ENCODE results near the gene CDK18. TPM values are rescaled to one million over a fixed set of nuclear protein-coding genes. Genes with fewer than 3 reads are reported as not detected.

Gene CDK18
- total RNA-seq, 2 donors from 2014 or later: 0.91 to 3.0 TPM

DNA sequence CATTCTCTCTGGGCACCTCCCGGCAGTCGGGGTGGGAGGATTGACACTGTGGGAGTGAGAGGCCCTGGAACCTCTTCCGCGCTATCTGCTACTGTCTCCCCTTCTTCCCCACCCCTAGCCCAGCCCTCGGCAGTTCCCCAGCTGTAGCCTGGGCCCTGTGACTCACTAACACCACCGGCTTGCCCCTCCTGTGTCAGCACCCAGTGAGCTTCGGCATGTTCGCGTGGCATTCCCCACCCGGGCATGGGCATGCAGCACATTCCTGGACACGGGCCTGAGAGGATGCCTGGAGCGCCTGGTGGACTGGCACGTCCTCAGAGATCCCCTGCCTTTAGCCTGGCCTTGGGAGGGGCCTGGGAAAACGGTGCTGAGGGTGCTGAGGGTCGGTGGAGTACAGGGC is 1.3 kb downstream of the CDK18 start:
- Mint-ChIP-seq H3K27me3 (no peaks in the 10 kb centered on the region), H3K4me3 (peak overlapping the region; percentile 76), H3K9me3 (no peaks in the 10 kb centered on the region), H3K36me3 (ENCODE audit: low read depth) (no peaks in the 10 kb centered on the region), H3K27ac (no peak overlapping the region), H3K4me1 (no peaks in the 10 kb centered on the region)
- no peak for ATAC-seq (replicated peaks)

DNA sequence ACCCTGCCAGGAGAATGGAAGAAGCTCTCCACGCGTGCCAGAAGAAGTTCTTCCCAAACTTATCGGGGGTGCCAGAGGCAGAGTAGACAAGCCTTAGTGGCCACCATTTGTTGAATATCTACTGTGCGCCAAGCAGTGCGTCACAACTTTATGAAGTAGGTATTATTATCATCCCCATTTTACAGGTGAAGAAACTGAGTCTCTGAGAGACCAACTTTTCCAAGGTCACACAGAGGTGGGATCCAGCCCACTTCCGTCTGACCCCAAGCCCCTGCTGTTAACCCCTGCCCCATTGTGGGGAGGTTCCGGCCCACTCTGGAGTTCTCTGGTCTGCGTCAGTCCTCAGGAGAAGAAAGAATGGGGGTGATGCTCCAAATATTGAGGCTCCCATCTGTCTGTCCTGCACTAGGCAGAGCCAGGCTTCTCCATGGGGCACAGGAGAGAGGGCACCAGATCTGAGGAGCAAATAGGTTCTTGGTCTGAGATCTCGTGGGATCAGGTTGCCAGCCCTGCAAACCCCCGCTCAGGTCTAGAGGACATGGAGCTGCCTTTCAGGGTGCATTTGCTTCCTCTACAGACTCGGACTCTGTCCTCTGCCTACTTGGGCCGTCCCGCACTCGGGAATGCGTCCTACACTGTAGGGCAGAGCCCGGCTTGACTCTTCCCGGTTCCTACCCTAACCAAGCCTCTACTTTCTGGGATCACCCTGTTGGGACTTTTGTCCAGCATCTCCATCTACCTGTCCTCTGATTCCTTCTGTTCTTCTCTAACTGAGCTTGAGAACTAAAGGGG is 2.1 kb downstream of the CDK18 start:
- Mint-ChIP-seq H3K27me3 (no peaks in the 10 kb centered on the region), H3K9me3 (no peaks in the 10 kb centered on the region), H3K4me3 (no peak overlapping the region), H3K4me1 (no peaks in the 10 kb centered on the region), H3K27ac (no peak overlapping the region), H3K36me3 (ENCODE audit: low read depth) (no peaks in the 10 kb centered on the region)
- ATAC-seq (replicated peaks): no peak

DNA sequence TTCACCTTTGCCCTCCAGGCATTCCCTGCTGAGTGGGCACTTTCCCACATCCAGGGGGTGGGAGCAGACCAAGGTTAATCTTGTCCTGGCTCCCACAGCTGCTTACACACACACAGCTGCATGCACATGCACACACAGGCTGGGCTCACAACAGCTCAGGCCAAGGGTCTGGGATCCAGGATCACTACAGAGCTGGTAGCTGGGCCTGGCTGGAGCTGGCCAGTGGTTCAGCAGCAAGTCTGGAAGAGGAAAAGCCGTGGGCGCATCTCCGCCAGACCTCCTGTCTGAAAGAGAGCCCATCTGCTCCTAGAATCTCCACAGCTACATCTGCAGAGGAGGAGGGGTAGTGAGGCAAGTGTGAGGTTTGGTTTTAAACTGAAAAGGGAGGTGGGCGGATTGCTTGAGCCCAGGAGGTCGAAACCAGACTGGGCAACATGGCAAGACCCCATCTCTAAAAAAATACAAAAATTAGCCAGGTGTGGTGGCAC is 3.8 kb downstream of the CDK18 start:
- no peaks in the 10 kb centered on the region for H3K4me1 Mint-ChIP-seq
- H3K27me3 Mint-ChIP-seq: no peaks in the 10 kb centered on the region
- H3K9me3 Mint-ChIP-seq: no peaks in the 10 kb centered on the region
- ATAC-seq (replicated peaks): no peak
- no peak overlapping the region for H3K27ac Mint-ChIP-seq
- no peak overlapping the region for H3K4me3 Mint-ChIP-seq
- no peaks in the 10 kb centered on the region for H3K36me3 Mint-ChIP-seq (ENCODE audit: low read depth)

DNA sequence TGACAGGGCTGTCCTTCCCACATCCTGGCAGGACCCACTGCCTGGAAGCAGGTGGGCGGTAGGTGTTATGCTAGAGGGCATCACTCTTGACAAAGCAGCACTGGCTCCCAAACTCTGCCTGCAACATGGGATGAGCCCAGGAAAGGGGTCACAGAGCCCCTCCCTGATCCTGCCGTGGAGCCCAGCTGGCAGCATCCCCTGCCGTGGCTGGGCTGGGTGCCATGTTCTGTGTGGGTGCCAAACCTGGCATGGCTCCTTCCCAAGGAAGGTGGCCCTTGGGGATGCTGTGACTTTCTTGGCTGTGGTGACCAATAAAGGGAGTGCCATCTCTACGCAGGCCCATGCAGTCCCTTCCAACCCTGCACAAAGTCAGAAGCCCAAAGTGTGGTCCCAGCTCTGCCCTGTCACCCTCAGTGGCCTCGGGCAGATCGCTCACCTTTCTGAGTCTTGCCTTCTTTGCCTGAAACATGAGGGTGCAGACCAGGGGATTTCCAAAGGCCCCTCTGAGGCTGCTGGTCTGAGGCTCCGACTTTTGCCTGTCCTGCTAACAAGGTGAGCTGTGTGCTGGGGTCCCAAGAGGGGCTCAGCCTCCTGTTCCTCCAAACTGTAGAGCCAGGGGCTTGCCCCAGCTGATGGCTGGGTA is 6.0 kb downstream of the CDK18 start:
- Mint-ChIP-seq H3K27ac (no peak overlapping the region), H3K4me1 (no peaks in the 10 kb centered on the region), H3K36me3 (ENCODE audit: low read depth) (no peaks in the 10 kb centered on the region), H3K9me3 (no peaks in the 10 kb centered on the region), H3K4me3 (no peak overlapping the region), H3K27me3 (no peaks in the 10 kb centered on the region)
- ATAC-seq (replicated peaks): no peak

DNA sequence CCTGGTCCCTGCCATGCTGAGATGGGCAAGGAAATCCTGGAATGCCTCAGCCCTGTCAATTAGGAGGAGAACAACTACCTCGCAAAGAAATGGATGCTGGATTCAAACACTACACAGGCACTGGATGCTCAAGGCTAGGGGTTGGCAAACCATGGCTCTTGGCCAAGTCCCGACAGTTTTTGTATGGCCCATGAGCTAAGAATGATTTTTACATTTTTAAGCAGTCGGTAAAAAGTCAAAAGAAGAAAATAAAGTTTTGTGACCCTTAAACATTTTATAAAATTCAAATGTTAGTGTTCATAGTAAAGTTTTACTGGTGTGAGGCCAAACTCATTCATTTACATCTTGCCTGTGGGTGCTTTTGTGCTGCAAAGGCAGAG is 6.5 kb downstream of the CDK18 start:
- Mint-ChIP-seq H3K36me3 (ENCODE audit: low read depth) (no peaks in the 10 kb centered on the region), H3K9me3 (no peaks in the 10 kb centered on the region), H3K27ac (no peak overlapping the region), H3K4me1 (no peaks in the 10 kb centered on the region), H3K27me3 (no peaks in the 10 kb centered on the region), H3K4me3 (no peak overlapping the region)
- ATAC-seq (replicated peaks): no peak

DNA sequence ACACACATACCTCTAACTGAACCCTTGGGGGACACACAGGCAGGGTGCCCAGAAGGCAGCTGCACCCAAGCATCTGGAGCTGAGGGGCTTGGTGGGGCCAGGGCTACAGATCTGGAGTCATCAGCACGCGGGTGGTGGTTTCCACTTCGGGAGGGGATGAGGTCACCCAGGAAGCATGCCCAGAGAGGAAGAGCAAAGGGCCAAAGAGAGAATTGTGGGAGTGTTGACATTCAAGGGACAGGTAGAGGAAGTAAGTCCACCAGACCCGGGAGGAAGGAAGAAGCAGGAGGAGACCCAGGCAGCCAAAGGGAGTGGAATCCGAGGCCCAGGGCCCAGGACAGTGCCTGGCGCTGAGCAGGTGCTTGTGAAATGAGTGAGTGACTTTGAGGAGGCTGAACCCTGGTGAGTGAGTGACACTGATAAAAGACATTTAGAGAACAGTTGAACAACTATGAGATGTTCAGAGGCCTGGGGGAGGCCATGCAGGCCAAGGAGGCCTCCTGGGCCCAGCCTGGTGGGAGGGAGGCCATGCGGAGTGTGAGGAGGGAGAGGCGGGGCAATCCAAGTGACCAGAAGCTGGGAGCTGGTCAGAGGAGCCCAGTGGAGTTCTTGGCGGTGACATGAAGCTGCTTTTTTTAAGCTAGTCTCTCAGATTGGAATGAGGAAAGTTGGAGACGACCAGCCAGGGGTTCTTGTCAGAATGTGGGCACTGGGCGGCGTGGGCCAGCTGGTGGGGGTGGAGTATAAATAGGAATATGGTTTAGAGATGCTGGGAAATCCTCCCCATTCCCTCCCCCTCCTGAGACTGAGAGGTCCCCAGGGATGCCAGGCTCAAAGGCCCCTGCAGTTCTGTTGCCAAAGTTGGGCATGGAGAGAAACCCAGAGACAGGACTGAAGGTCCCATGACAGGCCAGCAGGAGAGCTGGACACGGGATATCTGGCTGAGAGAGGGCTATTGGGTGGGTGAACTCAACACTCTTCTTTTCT is 7.9 kb downstream of the CDK18 start:
- Mint-ChIP-seq H3K4me3 (no peak overlapping the region), H3K9me3 (no peaks in the 10 kb centered on the region), H3K27me3 (no peaks in the 10 kb centered on the region), H3K4me1 (no peaks in the 10 kb centered on the region), H3K36me3 (ENCODE audit: low read depth) (no peaks in the 10 kb centered on the region), H3K27ac (peak overlapping the region; percentile 65)
- ATAC-seq (replicated peaks): no peak

DNA sequence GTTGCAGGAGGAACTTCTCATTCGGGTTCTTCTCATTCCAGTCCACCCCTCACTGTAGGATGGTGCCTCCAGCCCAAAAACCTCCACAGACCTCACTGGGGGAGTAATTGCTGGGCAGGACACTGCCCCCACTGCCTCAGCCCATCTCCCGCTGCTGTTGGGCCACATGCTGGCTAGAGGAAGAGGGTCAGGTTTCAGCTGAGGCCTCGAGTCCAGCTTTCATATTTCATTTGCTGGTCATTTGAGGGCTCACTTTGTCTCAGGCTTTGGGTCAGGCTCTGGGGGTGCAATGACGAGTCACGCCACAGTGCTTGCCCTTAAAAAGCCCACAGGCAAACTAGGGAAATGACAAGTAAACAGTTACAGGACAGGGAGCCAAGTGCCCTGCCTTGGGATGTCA is 9.3 kb downstream of the CDK18 start:
- Mint-ChIP-seq H3K4me1 (no peaks in the 10 kb centered on the region), H3K27me3 (no peaks in the 10 kb centered on the region), H3K4me3 (no peak overlapping the region), H3K36me3 (ENCODE audit: low read depth) (no peaks in the 10 kb centered on the region), H3K9me3 (no peaks in the 10 kb centered on the region), H3K27ac (no peak overlapping the region)
- no peak for ATAC-seq (replicated peaks)

DNA sequence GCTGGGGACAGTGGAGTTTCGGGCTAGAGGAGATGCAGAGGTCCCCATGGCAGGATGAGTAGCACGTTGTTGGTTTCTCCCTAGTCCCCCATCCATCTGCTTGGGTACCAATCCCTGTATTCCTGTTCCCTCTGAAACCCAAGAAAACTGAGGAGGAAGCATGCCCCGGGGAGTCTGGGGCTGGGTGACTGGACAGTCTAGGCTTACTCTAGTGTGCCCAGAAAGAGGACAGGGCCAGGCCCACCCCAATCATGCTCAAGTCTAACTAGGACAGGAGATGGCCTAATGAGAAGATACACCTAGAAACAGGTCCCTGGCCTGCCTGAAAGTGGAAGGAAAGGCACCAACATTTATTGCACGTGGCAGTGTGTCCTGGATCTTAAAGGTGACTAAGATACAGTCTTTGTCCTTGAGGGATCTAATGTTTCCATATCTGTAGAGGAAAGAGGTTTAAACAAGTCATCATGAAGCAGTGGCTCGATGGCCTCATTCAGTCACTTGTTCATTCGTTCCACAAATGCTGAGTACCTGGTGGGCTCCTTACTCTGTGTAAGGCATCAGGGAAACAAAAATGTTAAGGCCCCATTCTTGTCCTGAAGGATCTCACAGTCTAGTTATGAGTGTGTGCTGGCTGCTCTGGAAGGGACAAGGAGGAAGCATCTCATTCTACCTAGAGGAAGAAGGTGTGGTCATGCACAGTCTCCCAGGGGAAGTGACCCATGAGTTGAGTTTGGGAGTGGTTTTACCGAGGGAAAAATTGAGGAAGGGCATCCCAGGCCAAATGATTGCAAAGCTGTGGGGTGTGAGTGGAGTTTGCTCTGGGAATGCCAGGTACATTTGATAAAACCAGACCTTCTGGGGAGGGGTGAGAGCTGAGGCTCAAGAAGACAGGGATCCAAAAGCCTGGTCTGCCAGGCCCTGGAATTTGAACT is 10.0 kb downstream of the CDK18 start:
- no peak for ATAC-seq (replicated peaks)
- Mint-ChIP-seq H3K4me3 (no peak overlapping the region), H3K36me3 (ENCODE audit: low read depth) (no peaks in the 10 kb centered on the region), H3K9me3 (no peaks in the 10 kb centered on the region), H3K27me3 (peaks cover 3% of the 10 kb centered on the region), H3K4me1 (no peaks in the 10 kb centered on the region), H3K27ac (peak overlapping the region; percentile 49)

DNA sequence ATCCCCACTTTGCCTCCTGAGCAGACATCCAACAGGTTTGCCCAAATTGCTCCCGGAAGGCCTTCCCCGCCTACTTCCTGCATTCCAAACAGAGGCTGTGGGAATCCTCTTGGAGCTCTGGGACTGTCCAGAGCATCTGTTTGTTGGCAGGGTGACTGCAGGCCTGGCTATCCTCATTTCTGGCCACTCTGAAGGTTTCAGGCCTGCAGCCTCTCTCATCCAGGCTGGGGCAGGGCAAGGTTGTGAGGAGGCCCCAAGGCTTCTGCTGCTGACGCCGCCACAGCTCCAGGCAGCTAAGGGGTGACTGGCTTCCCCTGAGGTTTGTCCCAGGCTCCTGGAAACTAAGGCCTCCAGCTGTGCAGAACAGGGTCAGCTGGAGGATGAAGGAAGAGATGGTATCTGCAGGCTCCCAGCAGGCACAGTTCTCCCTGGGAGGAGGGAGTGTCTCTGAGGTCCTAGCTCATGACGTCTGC is 11.3 kb downstream of the CDK18 start:
- Mint-ChIP-seq H3K27ac (no peak overlapping the region), H3K9me3 (no peaks in the 10 kb centered on the region), H3K4me1 (no peaks in the 10 kb centered on the region), H3K27me3 (peaks cover 6% of the 10 kb centered on the region), H3K36me3 (ENCODE audit: low read depth) (no peaks in the 10 kb centered on the region), H3K4me3 (no peak overlapping the region)
- ATAC-seq (replicated peaks): no peak

DNA sequence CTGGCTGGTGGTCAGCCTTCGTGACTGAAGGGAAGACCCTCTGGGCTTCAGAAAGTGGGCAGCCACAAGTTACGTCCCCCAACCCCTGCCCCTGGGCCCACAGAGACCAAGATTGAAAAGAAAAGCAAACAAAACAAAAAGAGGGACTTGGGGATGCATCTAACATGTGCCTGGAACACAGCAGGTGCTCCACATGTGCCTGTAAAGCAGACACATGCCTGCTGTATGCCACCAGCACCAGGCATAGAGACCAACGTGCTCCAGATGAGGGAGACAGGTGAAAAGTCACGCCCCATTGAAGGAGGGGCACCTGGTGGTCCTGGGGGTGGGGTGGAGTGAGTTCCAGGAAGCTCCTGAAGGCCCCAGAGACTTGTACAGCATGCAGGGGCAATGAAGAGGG is 11.9 kb downstream of the CDK18 start:
- H3K36me3 Mint-ChIP-seq (ENCODE audit: low read depth): no peaks in the 10 kb centered on the region
- no peak for ATAC-seq (replicated peaks)
- no peak overlapping the region for H3K4me3 Mint-ChIP-seq
- H3K9me3 Mint-ChIP-seq: no peaks in the 10 kb centered on the region
- no peak overlapping the region for H3K27ac Mint-ChIP-seq
- no peaks in the 10 kb centered on the region for H3K4me1 Mint-ChIP-seq
- H3K27me3 Mint-ChIP-seq: peaks cover 6% of the 10 kb centered on the region

DNA sequence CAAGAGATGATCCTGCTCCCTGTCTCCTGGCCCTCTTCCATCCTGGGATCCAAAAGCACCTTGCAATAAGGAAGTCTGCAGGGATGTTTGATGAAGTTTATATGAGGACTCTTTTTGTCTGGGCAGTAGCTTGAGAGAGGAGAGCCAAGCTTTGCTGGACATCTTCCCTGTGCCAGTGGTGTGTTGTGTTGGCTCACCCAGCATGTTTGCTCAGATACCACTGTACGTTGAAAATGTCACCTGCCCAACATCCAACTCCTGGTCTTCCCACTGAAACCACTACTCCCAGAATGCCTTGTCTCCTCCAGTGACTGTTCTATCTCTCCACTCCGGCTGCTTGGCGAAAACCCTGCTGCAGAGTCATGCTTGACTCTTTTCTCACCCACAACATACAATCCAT is 12.8 kb downstream of the CDK18 start:
- Mint-ChIP-seq H3K27me3 (peaks cover 6% of the 10 kb centered on the region), H3K27ac (no peak overlapping the region), H3K4me1 (no peaks in the 10 kb centered on the region), H3K4me3 (no peak overlapping the region), H3K9me3 (no peaks in the 10 kb centered on the region), H3K36me3 (ENCODE audit: low read depth) (no peaks in the 10 kb centered on the region)
- no peak for ATAC-seq (replicated peaks)

DNA sequence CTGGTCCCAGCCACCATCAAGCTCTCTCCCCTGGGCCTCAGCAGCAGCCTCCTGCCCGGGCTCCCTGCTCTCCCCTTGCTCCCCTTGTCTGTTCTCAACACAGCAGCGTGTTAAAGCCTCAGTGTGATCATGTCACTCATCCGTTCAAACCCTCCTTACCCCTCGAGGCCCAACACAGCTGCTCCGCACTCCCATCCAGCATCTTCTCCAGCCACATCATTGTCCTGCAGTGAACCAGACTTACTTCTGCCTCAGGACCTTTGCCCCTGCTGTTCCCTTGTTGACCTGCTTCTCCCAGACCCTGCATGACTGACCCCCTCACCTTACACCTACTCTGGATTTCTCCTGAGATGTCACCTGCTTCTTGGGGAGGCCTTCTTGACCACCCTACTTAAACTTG is 13.3 kb downstream of the CDK18 start:
- no peak for ATAC-seq (replicated peaks)
- no peak overlapping the region for H3K4me3 Mint-ChIP-seq

DNA sequence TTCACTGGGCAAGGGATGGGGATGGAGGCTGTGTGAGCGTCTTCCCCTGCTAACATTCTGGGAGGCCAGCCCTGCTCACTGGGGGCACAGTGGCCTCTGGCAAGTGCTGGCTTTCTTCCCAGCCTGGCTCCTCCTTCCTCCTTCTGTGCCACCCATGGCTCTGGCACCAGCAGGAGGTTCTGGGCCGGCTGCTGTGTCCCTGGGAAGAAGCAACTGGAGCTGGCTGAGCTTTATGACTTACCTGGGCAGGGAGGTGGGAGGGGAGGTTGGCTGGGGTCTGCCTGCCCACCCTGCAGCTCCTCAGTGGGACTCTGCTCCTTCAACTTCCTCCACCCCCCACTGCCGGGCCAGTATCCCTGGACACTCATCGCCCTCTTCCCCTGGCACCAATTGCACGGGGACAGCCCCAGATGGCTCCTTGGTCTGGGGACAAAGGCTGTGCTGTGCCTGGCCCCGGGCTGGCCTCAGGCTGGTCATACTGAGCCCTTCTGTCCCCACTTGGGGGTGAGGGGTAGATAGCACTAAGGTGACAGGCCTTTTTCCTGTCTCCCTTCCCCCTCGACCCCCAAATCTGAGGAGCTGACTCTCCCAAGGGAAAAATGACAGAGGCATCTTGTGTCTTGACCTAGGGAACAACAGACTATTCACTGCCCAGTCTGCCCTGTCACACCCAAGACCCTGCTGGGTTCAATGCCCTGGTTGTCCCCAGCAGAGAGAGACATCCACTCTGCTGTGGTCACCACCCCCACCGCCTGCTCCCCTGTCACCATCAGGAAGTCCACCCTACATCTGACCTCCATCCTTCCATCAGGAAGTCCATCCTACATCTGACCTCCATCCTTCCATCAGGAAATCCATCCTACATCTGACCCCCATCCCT is 14.4 kb downstream of the CDK18 start:
- Mint-ChIP-seq H3K36me3 (ENCODE audit: low read depth) (no peaks in the 10 kb centered on the region), H3K27ac (no peak overlapping the region), H3K27me3 (peaks cover 6% of the 10 kb centered on the region), H3K9me3 (no peaks in the 10 kb centered on the region), H3K4me3 (no peak overlapping the region), H3K4me1 (no peaks in the 10 kb centered on the region)
- no peak for ATAC-seq (replicated peaks)

More for the DNA sequence above, 13.3 kb downstream of the CDK18 start:
- Mint-ChIP-seq H3K4me1 (no peaks in the 10 kb centered on the region), H3K9me3 (no peaks in the 10 kb centered on the region), H3K27me3 (peaks cover 6% of the 10 kb centered on the region), H3K27ac (no peak overlapping the region), H3K36me3 (ENCODE audit: low read depth) (no peaks in the 10 kb centered on the region)
